IMR-90 (cell line): ENCODE data around the gene ANKRD13A. TPM values are rescaled to one million over a fixed set of nuclear protein-coding genes. Genes with fewer than 3 reads are reported as not detected.
"Not testable (repeated sequence)": the region's sequence is repeated elsewhere in the genome, so short reads cannot be mapped to it uniquely, and the experiment has no call there.

ENCODE experiments used
- ATAC-seq: fragments of 200-7000 bp; cut with Tn5 transposase; 2 replicates; pipeline ENCODE4 v1.9.1; 2020; ENCODE audit warnings: low read depth, mild to moderate bottlenecking, moderate library complexity
- BruUV-seq: library from RNA; stranded (reverse); fragments of 400-500 nt; replicated peaks from 2 replicates; lab custom pipeline; 2021; lab: Mats Ljungman, UMichigan
- CTCF ChIA-PET: fragments of 300-600 bp; formaldehyde crosslinking; extraction: SDS; loops from one replicate; lab custom pipeline; 2021; ENCODE audit warnings: antibody characterized with exemption; lab: Yijun Ruan, JAX
- POLR2A ChIA-PET: fragments of 300-600 bp; sonication (Branson Sonifier 250); formaldehyde crosslinking; loops from one replicate; lab custom pipeline; 2022; ENCODE audit warnings: antibody characterized with exemption; ENCODE audit not compliant: unreplicated experiment; lab: Charles Lee
- DNase-seq: peaks from one replicate; pipeline ENCODE4 v3.0.0; 2013
- H2AFZ ChIP-seq: replicated peaks from 2 replicates; pipeline ENCODE3; 2013; ENCODE audit warnings: low read length, mild to moderate bottlenecking; ENCODE audit not compliant: poor library complexity
- H2AK5ac ChIP-seq: 2 replicates; pipeline ENCODE4 v1.6.1; 2013; ENCODE audit warnings: low read depth, low read length, inconsistent platforms
- H2AK9ac ChIP-seq: replicated peaks from 2 replicates; pipeline ENCODE3; 2013; ENCODE audit warnings: mild to moderate bottlenecking, low read depth, low read length, moderate library complexity; ENCODE audit not compliant: poor library complexity
- H2BK120ac ChIP-seq: 2 replicates; pipeline ENCODE4 v1.6.1; 2013; ENCODE audit warnings: low read depth, low read length, inconsistent platforms
- H2BK15ac ChIP-seq: 3 replicates; pipeline ENCODE4 v1.6.1; 2013; ENCODE audit warnings: low read depth, low read length, inconsistent platforms
- H2BK20ac ChIP-seq: 2 replicates; pipeline ENCODE4 v1.6.1; 2013; ENCODE audit warnings: low read depth, mild to moderate bottlenecking, inconsistent platforms, low read length, moderate library complexity
- H2BK5ac ChIP-seq: 2 replicates; pipeline ENCODE4 v1.6.1; 2013; ENCODE audit warnings: mild to moderate bottlenecking, low read depth, low read length, inconsistent platforms; ENCODE audit not compliant: poor library complexity, severe bottlenecking
- H3K14ac ChIP-seq: replicated peaks from 2 replicates; pipeline ENCODE4 v1.6.1; 2013; ENCODE audit warnings: low read depth, low read length, inconsistent platforms
- H3K18ac ChIP-seq: 2 replicates; pipeline ENCODE4 v1.6.1; 2013; ENCODE audit warnings: low read depth, low read length, control low read depth
- H3K23ac ChIP-seq: 2 replicates; pipeline ENCODE4 v1.6.1; 2013; ENCODE audit warnings: low read depth, low read length, inconsistent platforms
- H3K27ac ChIP-seq: 2 replicates; pipeline ENCODE4 v1.5.1; 2013; ENCODE audit warnings: mild to moderate bottlenecking, control low read depth, low read length; ENCODE audit not compliant: insufficient read depth
- H3K27me3 ChIP-seq: 2 replicates; pipeline ENCODE4 v1.6.1; 2013; ENCODE audit warnings: low read length; ENCODE audit not compliant: control insufficient read depth, insufficient read depth
- H3K36me3 ChIP-seq: 2 replicates; pipeline ENCODE4 v1.6.1; 2013; ENCODE audit warnings: low read length, mixed read lengths; ENCODE audit not compliant: control insufficient read depth, insufficient read depth
- H3K4ac ChIP-seq: 2 replicates; pipeline ENCODE4 v1.6.1; 2013; ENCODE audit warnings: low read depth, low read length, inconsistent platforms
- H3K4me1 ChIP-seq: 2 replicates; pipeline ENCODE4 v1.6.1; 2013; ENCODE audit warnings: low read length, mixed read lengths; ENCODE audit not compliant: control insufficient read depth, insufficient read depth
- H3K4me2 ChIP-seq: 2 replicates; pipeline ENCODE4 v1.6.1; 2013; ENCODE audit warnings: low read depth, mild to moderate bottlenecking, control low read depth, low read length, moderate library complexity
- H3K4me3 ChIP-seq: 2 replicates; pipeline ENCODE4 v1.5.1; 2013; ENCODE audit warnings: low read depth, mild to moderate bottlenecking, control low read depth, low read length, moderate library complexity; ENCODE audit not compliant: insufficient read depth
- H3K56ac ChIP-seq: 2 replicates; pipeline ENCODE4 v1.6.1; 2013; ENCODE audit warnings: low read length, inconsistent platforms; ENCODE audit not compliant: insufficient read depth; ENCODE audit errors: extremely low read depth
- H3K79me1 ChIP-seq, 2 experiments: 2 replicates each; pipeline ENCODE4 v1.6.1; 2013; ENCODE audit warnings: low read length in 2 of 2, inconsistent platforms in 1 of 2, low read depth in 1 of 2
- H3K9ac ChIP-seq: 2 replicates; pipeline ENCODE4 v1.6.1; 2013; ENCODE audit warnings: low read depth, low read length, control low read depth
- H3K9me1 ChIP-seq: 2 replicates; pipeline ENCODE4 v1.6.1; 2013; ENCODE audit warnings: low read length, inconsistent platforms; ENCODE audit not compliant: insufficient read depth
- H3K9me3 ChIP-seq: 2 replicates; pipeline ENCODE4 v1.6.1; 2013; ENCODE audit warnings: low read length; ENCODE audit not compliant: control insufficient read depth, insufficient read depth
- H4K20me1 ChIP-seq: 2 replicates; pipeline ENCODE4 v1.6.1; 2013; ENCODE audit warnings: low read length, inconsistent platforms; ENCODE audit not compliant: insufficient read depth
- H4K5ac ChIP-seq: 2 replicates; pipeline ENCODE4 v1.6.1; 2013; ENCODE audit warnings: mild to moderate bottlenecking, low read depth, low read length, control low read depth
- H4K8ac ChIP-seq, 2 experiments: 2 replicates each; pipeline ENCODE4 v1.6.1; 2013; ENCODE audit warnings: low read depth in 2 of 2, low read length in 2 of 2, control low read depth in 1 of 2, inconsistent platforms in 1 of 2
- H4K91ac ChIP-seq: 2 replicates; pipeline ENCODE4 v1.6.1; 2013; ENCODE audit warnings: low read depth, low read length, inconsistent platforms; ENCODE audit not compliant: insufficient read depth
- WGBS, 2 experiments: methylation state at CpG; one replicate each; pipeline versions ENCODE4 v1.1.5 to v1.1.7; 2013; ENCODE audit warnings: missing lambda C conversion rate in 2 of 2; ENCODE audit not compliant: insufficient read length in 1 of 2; ENCODE audit errors: extremely low coverage in 2 of 2; 5-methylcytosine and 5-hydroxymethylcytosine counted together
- dilution Hi-C: fragments of 300-500 bp; cut with HindIII; formaldehyde crosslinking; loops from one replicate; pipeline ENCODE4 v1.14.3; 2018; ENCODE audit warnings: low sequenced_read_pairs; ENCODE audit not compliant: unreplicated experiment
- in situ Hi-C: fragments of 300-500 bp; cut with MboI; formaldehyde crosslinking; loops from 3 replicates; pipeline ENCODE4 v1.14.3; 2019; ENCODE audit warnings: low sequenced_read_pairs, inconsistent platforms, mixed read lengths
- intact Hi-C: fragments of 100-400 bp; cut with micrococcal nuclease; formaldehyde crosslinking; loops from 2 replicates; pipeline ENCODE4 v1.10.0; 2022
- polyA plus RNA-seq, 3 experiments: library from polyadenylated mRNA; depleted of rRNA; stranded (reverse); fragments of >200 nt; gene quantifications; 2 replicates each; pipeline ENCODE4 v1.2.3, GENCODE V29; 2012; ENCODE audit warnings: low replicate concordance in 1 of 3
- total RNA-seq: library from RNA; depleted of rRNA; stranded (reverse); fragments of >200 nt; gene quantifications from 2 replicates; pipeline ENCODE4 v1.2.3, GENCODE V29; 2012

ANKRD13A gene
- total and polyA plus RNA-seq, 2 of the 4 experiments (the other 2 are of a cell fraction), result 299 to 449 TPM

- H2AK5ac ChIP-seq, H2AFZ ChIP-seq, H3K56ac ChIP-seq, H2BK120ac ChIP-seq, H3K4me1 ChIP-seq, in situ Hi-C loops, H2BK20ac ChIP-seq, BruUV-seq, H2AK9ac ChIP-seq, ATAC-seq, H3K18ac ChIP-seq, POLR2A ChIA-PET, H4K5ac ChIP-seq, DNase-seq, dilution Hi-C loops, CTCF ChIA-PET, H4K91ac ChIP-seq, H3K9ac ChIP-seq, intact Hi-C loops, H2BK15ac ChIP-seq, H4K8ac ChIP-seq, H3K27ac ChIP-seq, H3K4me2 ChIP-seq, H3K23ac ChIP-seq, H3K4ac ChIP-seq, H3K4me3 ChIP-seq, H3K27me3 ChIP-seq, H3K9me3 ChIP-seq, H3K14ac ChIP-seq, H2BK5ac ChIP-seq: not testable (repeated sequence)
- H3K36me3 ChIP-seq, result peaks cover 17% of the 10 kb centered on the region
- peaks cover 52% of the 10 kb centered on the region for H4K20me1 ChIP-seq
- H3K79me1 ChIP-seq, result peaks cover 20 to 37% of the 10 kb centered on the region in 2 experiments
- peaks cover 17% of the 10 kb centered on the region for H3K9me1 ChIP-seq
- WGBS, 2 experiments, result 96% methylated on average over 4 of the region's 15 CpGs; no CpG with 5 or more reads in 1 of the 2 experiments
These were observed 9.6 kb downstream of the ANKRD13A start for GRCh38 chr12:110008681-110009398.
